PFSK-1 (cell line): ENCODE measurements around the gene PRKAG2.

Experiments used
- POLR2AphosphoS5 ChIP-seq: IDR thresholded peaks from 2 replicates; pipeline ENCODE4 v1.6.1; 2012; ENCODE audit warnings: low read depth, mild to moderate bottlenecking, control low read depth, low read length, moderate library complexity
- REST ChIP-seq, 2 experiments: IDR thresholded peaks; 2 replicates each; pipeline versions ENCODE4 v1.6.1 to v1.8.0; 2011 to 2012; ENCODE audit warnings: low read depth in 2 of 2, low read length in 2 of 2, control low read depth in 1 of 2, inconsistent platforms in 1 of 2, mild to moderate bottlenecking in 1 of 2, moderate library complexity in 1 of 2; ENCODE audit not compliant: insufficient read depth in 1 of 2
- SIN3A ChIP-seq: IDR thresholded peaks from 2 replicates; pipeline ENCODE4 v1.6.1; 2012; ENCODE audit warnings: mild to moderate bottlenecking, low read length, moderate library complexity, borderline replicate concordance; ENCODE audit not compliant: insufficient read depth

GRCh38 chr7:151688236-151688780, 188.6 kb downstream of the PRKAG2 start:
- TF ChIP-seq POLR2AphosphoS5 = no peak
- TF ChIP-seq SIN3A = no peak
- no peak for TF ChIP-seq REST (IDR thresholded peaks at IDR 0.05; ENCODE audit: insufficient read depth in 1 of 2, low read depth in 2 of 2, low read length in 2 of 2)
